BJ (cell line): ENCODE measurements around the gene ERF. TPM values are rescaled to one million over a fixed set of nuclear protein-coding genes. Genes with fewer than 3 reads are reported as not detected.

Experiments
- CTCF ChIA-PET: fragments of 350-600 bp; formaldehyde crosslinking; extraction: SDS; loops from one replicate; lab custom pipeline; 2021; ENCODE audit warnings: antibody characterized with exemption, inconsistent platforms; lab: Yijun Ruan, JAX
- POLR2A ChIA-PET: fragments of 300-600 bp; sonication (Branson Sonifier 250); formaldehyde crosslinking; extraction: SDS; loops from one replicate; lab custom pipeline; 2021; ENCODE audit warnings: antibody characterized with exemption; lab: Charles Lee
- DNase-seq: peaks from one replicate; pipeline ENCODE4 v3.0.0-alpha.2; 2011; ENCODE audit warnings: low read depth
- H3K27me3 ChIP-seq: 2 replicates; pipeline ENCODE4 v1.6.0; 2011; ENCODE audit warnings: low read length; ENCODE audit not compliant: control insufficient read depth, insufficient read depth
- H3K36me3 ChIP-seq: 2 replicates; pipeline ENCODE4 v1.5.1; 2011; ENCODE audit warnings: low read length; ENCODE audit not compliant: control insufficient read depth, insufficient read depth
- H3K4me3 ChIP-seq: 2 replicates; pipeline ENCODE4 v1.5.1; 2011; ENCODE audit warnings: low read depth, mild to moderate bottlenecking, control low read depth, low read length
- polyA plus RNA-seq: library from polyadenylated mRNA; depleted of rRNA; stranded (reverse); fragments of >200 nt; gene quantifications from 2 replicates; pipeline ENCODE4 v1.2.3, GENCODE V29; 2011
- TF ChIP-seq, protein P1 (sequence below): IDR thresholded peaks from 2 replicates; pipeline ENCODE4 v1.5.1; 2011; ENCODE audit warnings: low read depth, mild to moderate bottlenecking, control low read depth, inconsistent platforms, low read length, moderate library complexity; ENCODE audit not compliant: insufficient read depth

Gene ERF
- polyA plus RNA-seq, 1 experiment, result 51.4 TPM

DNA sequence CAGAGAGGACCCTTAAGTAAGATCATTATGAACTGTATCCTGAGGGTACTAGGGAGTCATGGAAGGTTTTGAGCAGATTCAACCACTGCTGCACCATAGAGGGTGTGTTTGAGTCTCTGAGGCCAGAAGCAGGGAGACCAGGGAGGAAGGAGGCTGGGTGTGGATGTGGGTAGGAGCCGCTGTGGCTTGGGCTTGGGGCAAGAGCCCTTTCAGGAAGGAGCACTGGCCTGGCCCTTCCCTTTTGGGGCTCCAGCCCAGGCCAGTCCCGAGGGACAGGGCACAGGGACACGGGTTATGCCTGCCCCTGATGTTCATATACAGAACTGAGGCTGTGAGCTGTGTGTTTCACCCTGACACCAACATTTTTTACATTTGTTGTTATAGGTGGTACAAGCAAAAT, 21.4 kb upstream of the ERF start:
- ChIA-PET CTCF (interaction anchor here (7.4 kb wide), 1 partner anchor 31 kb away, joined by 135 read pairs; the partner anchor contains the start of gene GSK3A), POLR2A (no interaction called here)
- TF ChIP-seq, protein P1, sequence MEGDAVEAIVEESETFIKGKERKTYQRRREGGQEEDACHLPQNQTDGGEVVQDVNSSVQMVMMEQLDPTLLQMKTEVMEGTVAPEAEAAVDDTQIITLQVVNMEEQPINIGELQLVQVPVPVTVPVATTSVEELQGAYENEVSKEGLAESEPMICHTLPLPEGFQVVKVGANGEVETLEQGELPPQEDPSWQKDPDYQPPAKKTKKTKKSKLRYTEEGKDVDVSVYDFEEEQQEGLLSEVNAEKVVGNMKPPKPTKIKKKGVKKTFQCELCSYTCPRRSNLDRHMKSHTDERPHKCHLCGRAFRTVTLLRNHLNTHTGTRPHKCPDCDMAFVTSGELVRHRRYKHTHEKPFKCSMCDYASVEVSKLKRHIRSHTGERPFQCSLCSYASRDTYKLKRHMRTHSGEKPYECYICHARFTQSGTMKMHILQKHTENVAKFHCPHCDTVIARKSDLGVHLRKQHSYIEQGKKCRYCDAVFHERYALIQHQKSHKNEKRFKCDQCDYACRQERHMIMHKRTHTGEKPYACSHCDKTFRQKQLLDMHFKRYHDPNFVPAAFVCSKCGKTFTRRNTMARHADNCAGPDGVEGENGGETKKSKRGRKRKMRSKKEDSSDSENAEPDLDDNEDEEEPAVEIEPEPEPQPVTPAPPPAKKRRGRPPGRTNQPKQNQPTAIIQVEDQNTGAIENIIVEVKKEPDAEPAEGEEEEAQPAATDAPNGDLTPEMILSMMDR, result no peak
- DNase-seq, result no peak
- Histone ChIP-seq H3K36me3 (peaks cover 22% of the 10 kb centered on the region), H3K27me3 (no peaks in the 10 kb centered on the region), H3K4me3 (no peak overlapping the region)

DNA sequence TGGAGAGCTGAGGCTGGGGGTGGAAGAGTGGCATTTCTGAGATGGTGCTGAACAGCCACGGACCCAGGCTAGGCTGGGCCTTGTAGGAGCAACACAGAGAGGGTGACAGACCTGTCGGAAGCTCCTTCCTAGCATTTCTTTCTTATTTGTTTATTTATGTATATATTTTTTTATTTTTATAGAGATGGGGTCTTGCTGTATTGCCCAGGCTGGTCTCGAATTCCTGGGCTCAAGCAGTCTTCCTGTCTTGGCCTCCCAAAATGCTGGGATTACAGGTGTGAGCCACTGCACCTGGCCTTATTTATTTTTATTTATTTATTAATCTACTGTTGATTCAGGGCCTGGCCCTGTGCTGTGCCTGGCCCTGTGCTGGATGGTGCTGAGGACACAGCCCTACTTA, 20.6 kb upstream of the ERF start:
- H3K27me3 ChIP-seq, result no peaks in the 10 kb centered on the region
- ChIA-PET CTCF (interaction anchor here (1.6 kb wide), 1 partner anchor 30 kb away, joined by 6 read pairs; no protein-coding TSS in a partner anchor), POLR2A (no interaction called here)
- TF ChIP-seq, protein P1, result no peak
- DNase-seq, result no peak
- H3K4me3 ChIP-seq, result no peak overlapping the region
- H3K36me3 ChIP-seq, result peaks cover 22% of the 10 kb centered on the region

DNA sequence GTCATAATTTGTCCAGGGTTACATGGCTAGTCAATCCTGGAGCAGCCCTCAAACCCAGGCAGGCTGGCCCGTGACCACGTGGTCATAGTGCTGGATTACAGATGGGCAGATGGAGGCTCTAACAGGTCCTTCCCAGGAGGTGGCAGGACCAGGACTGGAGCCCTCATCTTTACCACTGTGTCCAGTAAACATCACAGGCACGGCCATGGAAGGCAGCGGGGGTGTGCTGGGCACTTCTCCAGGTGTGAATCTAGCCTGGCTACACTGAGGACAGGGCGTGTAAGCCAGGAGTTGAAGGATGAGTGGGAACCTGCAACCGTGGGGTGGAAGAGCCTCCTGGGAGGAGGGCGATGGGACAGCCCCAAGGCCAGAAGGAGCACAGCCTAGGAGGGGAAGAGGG, 20.2 kb upstream of the ERF start:
- TF ChIP-seq, protein P1, result no peak
- ChIA-PET POLR2A (no interaction called here), CTCF (interaction anchor here (0.9 to 1.6 kb wide), 3 partner anchors 12 to 199 kb away, joined by 3 to 6 read pairs (median 3); partner anchors contain the start of gene ZNF574)
- peaks cover 22% of the 10 kb centered on the region for H3K36me3 ChIP-seq
- no peak overlapping the region for H3K4me3 ChIP-seq
- DNase-seq, result no peak
- no peaks in the 10 kb centered on the region for H3K27me3 ChIP-seq

DNA sequence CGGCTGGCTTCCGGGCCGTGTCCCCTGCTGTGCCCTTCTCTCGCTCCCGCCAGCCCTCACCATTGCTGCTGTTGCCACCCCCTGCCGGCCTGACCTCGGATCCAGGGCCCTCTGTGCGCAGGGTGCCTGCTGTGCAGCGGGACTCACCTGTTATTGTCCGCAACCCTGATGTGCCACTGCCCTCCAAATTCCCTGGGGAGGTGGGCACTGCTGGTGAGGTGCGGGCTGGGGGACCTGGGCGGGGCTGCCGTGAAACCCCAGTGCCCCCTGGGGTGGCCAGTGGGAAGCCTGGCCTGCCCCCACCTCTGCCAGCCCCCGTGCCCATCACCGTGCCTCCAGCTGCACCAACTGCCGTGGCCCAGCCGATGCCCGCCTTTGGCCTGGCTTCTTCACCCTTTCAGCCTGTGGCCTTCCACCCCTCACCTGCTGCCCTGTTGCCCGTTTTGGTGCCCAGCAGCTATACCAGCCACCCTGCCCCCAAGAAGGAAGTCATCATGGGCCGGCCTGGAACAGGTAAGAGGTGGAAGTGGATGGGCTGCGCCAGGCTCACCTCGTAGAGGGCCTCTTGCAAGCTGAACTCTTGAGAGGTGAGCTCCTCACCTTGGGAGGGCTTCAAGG, 19.2 kb upstream of the ERF start:
- Histone ChIP-seq H3K4me3 (no peak overlapping the region), H3K27me3 (no peaks in the 10 kb centered on the region), H3K36me3 (peaks cover 22% of the 10 kb centered on the region)
- CTCF ChIA-PET, result interaction anchor here (0.9 to 1.6 kb wide), 3 partner anchors 11 to 198 kb away, joined by 3 to 6 read pairs (median 3); partner anchors contain the start of gene ZNF574
- DNase-seq, result no peak
- TF ChIP-seq, protein P1, result no peak
- POLR2A ChIA-PET, result no interaction called here

DNA sequence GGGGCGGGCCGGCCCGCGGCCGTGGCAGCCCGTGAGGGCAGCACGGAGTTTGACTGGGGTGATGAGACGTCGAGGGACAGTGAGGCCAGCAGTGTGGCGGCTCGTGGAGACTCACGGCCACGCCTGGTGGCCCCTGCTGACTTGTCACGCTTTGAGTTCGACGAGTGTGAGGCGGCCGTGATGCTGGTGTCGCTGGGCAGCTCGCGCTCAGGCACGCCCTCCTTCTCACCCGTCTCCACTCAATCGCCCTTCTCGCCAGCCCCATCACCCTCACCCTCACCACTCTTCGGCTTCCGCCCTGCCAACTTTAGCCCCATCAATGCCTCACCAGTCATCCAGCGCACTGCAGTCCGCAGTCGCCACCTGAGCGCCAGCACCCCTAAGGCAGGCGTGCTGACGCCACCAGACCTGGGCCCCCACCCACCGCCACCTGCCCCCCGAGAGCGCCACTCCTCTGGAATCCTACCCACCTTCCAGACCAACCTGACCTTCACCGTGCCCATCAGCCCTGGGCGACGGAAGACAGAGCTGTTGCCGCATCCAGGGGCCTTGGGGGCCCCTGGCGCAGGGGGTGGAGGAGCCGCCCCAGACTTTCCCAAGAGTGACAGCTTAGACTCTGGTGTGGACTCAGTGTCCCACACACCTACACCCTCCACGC, 18.6 kb upstream of the ERF start:
- H3K27me3 ChIP-seq, result no peaks in the 10 kb centered on the region
- peaks cover 22% of the 10 kb centered on the region for H3K36me3 ChIP-seq
- TF ChIP-seq, protein P1, result no peak
- H3K4me3 ChIP-seq, result no peak overlapping the region
- ChIA-PET POLR2A (no interaction called here), CTCF (no interaction called here)
- DNase-seq, result no peak
